Panc1 (cell line): ENCODE data around the gene DCC.

Source experiments
- POLR2AphosphoS5 ChIP-seq: IDR thresholded peaks from 2 replicates; pipeline ENCODE4 v1.6.1; 2012; ENCODE audit warnings: mild to moderate bottlenecking, low read depth, low read length, moderate library complexity
- REST ChIP-seq, 2 experiments: IDR thresholded peaks; 2 replicates each; pipeline ENCODE4 v1.6.1; 2011 to 2012; ENCODE audit warnings: low read depth in 2 of 2, control low read depth in 1 of 2, low read length in 1 of 2, mild to moderate bottlenecking in 1 of 2, moderate library complexity in 1 of 2; ENCODE audit not compliant: insufficient read depth in 1 of 2
- SIN3A ChIP-seq: IDR thresholded peaks from 2 replicates; pipeline ENCODE4 v1.6.1; 2012; ENCODE audit warnings: low read depth, mild to moderate bottlenecking, low read length, moderate library complexity, borderline replicate concordance; ENCODE audit not compliant: insufficient read depth
- TF ChIP-seq, protein P1 (sequence below): fragments of 450-650 bp; IDR thresholded peaks from 2 replicates; pipeline ENCODE4 v1.5.1; 2017; ENCODE audit warnings: mild to moderate bottlenecking

GRCh38 chr18:53070788-53071187 lies 730.8 kb downstream of the DCC start:
- TF ChIP-seq, protein P1, sequence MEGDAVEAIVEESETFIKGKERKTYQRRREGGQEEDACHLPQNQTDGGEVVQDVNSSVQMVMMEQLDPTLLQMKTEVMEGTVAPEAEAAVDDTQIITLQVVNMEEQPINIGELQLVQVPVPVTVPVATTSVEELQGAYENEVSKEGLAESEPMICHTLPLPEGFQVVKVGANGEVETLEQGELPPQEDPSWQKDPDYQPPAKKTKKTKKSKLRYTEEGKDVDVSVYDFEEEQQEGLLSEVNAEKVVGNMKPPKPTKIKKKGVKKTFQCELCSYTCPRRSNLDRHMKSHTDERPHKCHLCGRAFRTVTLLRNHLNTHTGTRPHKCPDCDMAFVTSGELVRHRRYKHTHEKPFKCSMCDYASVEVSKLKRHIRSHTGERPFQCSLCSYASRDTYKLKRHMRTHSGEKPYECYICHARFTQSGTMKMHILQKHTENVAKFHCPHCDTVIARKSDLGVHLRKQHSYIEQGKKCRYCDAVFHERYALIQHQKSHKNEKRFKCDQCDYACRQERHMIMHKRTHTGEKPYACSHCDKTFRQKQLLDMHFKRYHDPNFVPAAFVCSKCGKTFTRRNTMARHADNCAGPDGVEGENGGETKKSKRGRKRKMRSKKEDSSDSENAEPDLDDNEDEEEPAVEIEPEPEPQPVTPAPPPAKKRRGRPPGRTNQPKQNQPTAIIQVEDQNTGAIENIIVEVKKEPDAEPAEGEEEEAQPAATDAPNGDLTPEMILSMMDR = no peak
- TF ChIP-seq SIN3A = no peak
- no peak for TF ChIP-seq POLR2AphosphoS5
- TF ChIP-seq REST (IDR thresholded peaks at IDR 0.05; ENCODE audit: insufficient read depth in 1 of 2, low read depth in 2 of 2, low read length in 1 of 2) = no peak
